Transverse colon (tissue), 4 donors: Measurements from ENCODE around the gene TAF11L2. TPM values are rescaled to one million over a fixed set of nuclear protein-coding genes. Genes with fewer than 3 reads are reported as not detected.
"Not testable (repeated sequence)": the region's sequence is repeated elsewhere in the genome, so short reads cannot be mapped to it uniquely, and the experiment has no call there.

Source experiments
- DNase-seq: peaks from one replicate; pipeline ENCODE4 v3.0.0-alpha.2; 2019
- H3K27ac ChIP-seq, 4 donors: fragments of 200-600 bp; sonication (generic); 2 replicates each; pipeline ENCODE4 v1.5.1; 2016 to 2018; ENCODE audit warnings: inconsistent platforms in 4 of 4
- H3K27me3 ChIP-seq: fragments of 200-600 bp; sonication (generic); 2 replicates; pipeline ENCODE4 v1.5.1; 2017; ENCODE audit warnings: inconsistent platforms
- H3K36me3 ChIP-seq, 4 donors: fragments of 200-600 bp; sonication (generic); 2 replicates each; pipeline ENCODE4 v1.5.1; 2017 to 2019; ENCODE audit warnings: inconsistent platforms in 4 of 4
- H3K4me1 ChIP-seq, 4 donors: fragments of 200-600 bp; sonication (generic); 2 replicates each; pipeline ENCODE4 v1.5.1; 2017 to 2020; ENCODE audit warnings: inconsistent platforms in 4 of 4
- H3K4me3 ChIP-seq, 4 donors: fragments of 200-600 bp; sonication (generic); 1 replicate in 1 of 4; 2 replicates in 3 of 4; pipeline versions ENCODE4 v1.5.1 to v1.6.1; 2017 to 2019; ENCODE audit warnings: inconsistent platforms in 4 of 4
- H3K9me3 ChIP-seq, 2 donors: fragments of 200-600 bp; sonication (generic); 2 replicates each; pipeline ENCODE4 v1.5.1; 2017 to 2019; ENCODE audit warnings: inconsistent platforms in 2 of 2
- WGBS, 2 donors: methylation state at CpG; one replicate each; pipeline ENCODE4 v1.1.5; 2018; ENCODE audit warnings: low coverage in 1 of 2; 5-methylcytosine and 5-hydroxymethylcytosine counted together
- in situ Hi-C, 4 donors: fragments of 200-750 bp; cut with MboI; loops; one replicate each; pipeline versions ENCODE4 v1.15.0 to v1.15.1; 2017; ENCODE audit warnings: low sequenced_read_pairs in 3 of 4, low pct_ligation_motif_present in 1 of 4, low pct_unique_long_range_greater_than_20kb in 1 of 4
- intact Hi-C: fragments of 100-400 bp; cut with DNase I; formaldehyde crosslinking; loops from one replicate; pipeline ENCODE4 v1.15.1; 2023; ENCODE audit warnings: low total_unique reads
- small RNA-seq, 4 donors: library from RNA; depleted of rRNA; stranded (forward); fragments of <200 nt; gene quantifications; one replicate each; pipeline ENCODE3, GENCODE V24; 2016
- total RNA-seq, 4 donors: library from RNA; depleted of rRNA; stranded (reverse); fragments of >200 nt; gene quantifications; one replicate each; pipeline ENCODE4 v1.1.0, GENCODE V29; 2016

TAF11L2 gene
- total RNA-seq, 4 donors from 2014 or later = not detected

DNA sequence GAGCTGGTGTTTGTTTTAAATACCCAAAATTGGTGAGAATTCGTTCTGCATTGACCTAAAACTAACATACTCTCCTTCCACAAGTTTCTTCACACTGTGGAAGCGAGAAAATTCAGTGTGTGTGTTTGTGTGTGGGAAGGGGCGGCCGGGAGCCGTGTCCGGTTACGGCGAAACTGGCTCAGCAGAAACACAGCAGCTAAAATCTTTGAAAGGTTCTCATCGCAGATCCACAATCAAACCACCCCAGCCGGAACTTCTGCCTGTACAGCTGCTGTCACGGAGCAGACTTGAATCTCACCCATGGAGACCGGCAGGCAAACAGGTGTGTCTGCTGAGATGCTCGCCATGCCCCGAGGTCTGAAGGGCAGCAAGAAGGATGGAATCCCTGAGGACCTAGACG lies 30.3 kb downstream of the TAF11L2 start, which contains the start of gene TAF11L6:
TAF11L6 (plus strand) TSS at position 301 of the 400 bp plus-strand sequence.
- no CpG with 5 or more reads among the region's 15 CpGs for WGBS, 2 donors
- H3K36me3 ChIP-seq, H3K4me1 ChIP-seq, H3K4me3 ChIP-seq, DNase-seq, H3K27me3 ChIP-seq, H3K9me3 ChIP-seq, intact Hi-C loops, in situ Hi-C loops, H3K27ac ChIP-seq: not testable (repeated sequence)

Small RNAs within 50 kb of the gene (small RNA-seq; reads per million reads assigned to genes)
- gene AC106774.3 = 0 reads per million in 4 donors

Other genes with a start within 250 kb of the TAF11L2 start
- not detected for gene TAF11L3, start 20.1 kb downstream of the TAF11L2 start, total RNA-seq
- gene TAF11L4, start 23.6 kb downstream of the TAF11L2 start, total RNA-seq = not detected
- gene TAF11L5, start 27.0 kb downstream of the TAF11L2 start, total RNA-seq = not detected
- not detected for gene TAF11L6, start 30.4 kb downstream of the TAF11L2 start, total RNA-seq
- gene TAF11L7, start 87.5 kb downstream of the TAF11L2 start, total RNA-seq = not detected
- gene TAF11L8, start 92.7 kb downstream of the TAF11L2 start, total RNA-seq = not detected
- gene TAF11L9, start 96.2 kb downstream of the TAF11L2 start, total RNA-seq = not detected
- not detected for gene TAF11L10, start 99.6 kb downstream of the TAF11L2 start, total RNA-seq
- gene TAF11L11, start 106.0 kb downstream of the TAF11L2 start, total RNA-seq = not detected
- not detected for gene TAF11L12, start 112.2 kb downstream of the TAF11L2 start, total RNA-seq
- gene TAF11L13, start 133.9 kb downstream of the TAF11L2 start, total RNA-seq = not detected
- gene TAF11L14, start 136.2 kb downstream of the TAF11L2 start, total RNA-seq = not detected